Superior temporal gyrus (tissue), 1 donor: ENCODE results near the gene GRIK5.

Experiments
- DNase-seq: peaks from one replicate; pipeline ENCODE4 v3.0.0-alpha.2; 2016; ENCODE audit errors: extremely low spot score

Gene GRIK5

GRCh38 chr19:41956621-41957020 is 113.4 kb downstream of the GRIK5 start:
- DNase-seq, result no peak

DNA sequence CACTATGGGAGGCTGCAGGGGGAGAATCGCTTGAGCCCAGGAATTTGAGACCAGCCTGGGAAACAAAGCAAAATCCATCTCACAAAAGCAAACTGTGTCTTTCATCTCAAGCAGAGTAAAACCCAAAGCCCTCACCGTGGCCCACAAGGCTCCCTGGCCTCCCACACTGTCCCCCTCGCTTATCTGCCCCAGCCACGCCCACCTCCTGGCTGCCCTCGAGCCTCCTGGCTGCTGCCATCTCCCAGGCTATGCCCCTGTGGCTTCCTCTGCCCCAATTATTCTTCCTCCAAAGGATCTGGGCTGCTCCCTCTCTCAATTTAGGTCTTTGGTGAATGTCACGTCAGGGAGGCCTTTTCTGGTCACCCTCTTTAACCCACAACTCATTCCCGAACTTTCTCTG is 114.5 kb downstream of the GRIK5 start:
- DNase-seq, result no peak

DNA sequence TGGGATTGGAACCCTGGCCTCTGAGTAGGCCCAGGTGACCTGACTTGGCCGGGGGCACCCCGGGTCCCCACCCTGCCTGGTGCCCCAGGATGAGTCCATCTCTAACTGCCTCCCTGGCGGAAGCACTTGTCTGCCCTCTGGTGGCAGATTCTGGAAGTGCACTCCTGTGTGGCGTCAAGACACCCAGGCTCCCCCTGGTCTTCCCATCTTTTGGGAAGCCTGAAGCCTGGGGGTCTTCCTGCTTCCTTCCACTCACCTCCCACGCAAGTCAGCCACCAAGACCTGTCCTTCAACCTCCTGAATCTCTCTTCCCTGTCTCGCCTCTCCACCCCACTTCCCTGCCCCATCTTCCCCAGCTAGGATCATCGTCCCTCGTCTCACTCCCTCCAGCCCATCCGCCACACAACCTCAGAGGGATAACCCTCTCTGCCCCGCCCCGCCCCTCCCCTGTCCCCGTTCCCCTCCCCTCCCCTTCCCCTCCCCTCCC is 118.3 kb downstream of the GRIK5 start:
- peak; percentile 88 for DNase-seq
